Heart left ventricle (tissue), 16 donors: ENCODE results near the gene PACSIN3. TPM values are rescaled to one million over a fixed set of nuclear protein-coding genes. Genes with fewer than 3 reads are reported as not detected.

Experiments used
- ATAC-seq, 4 donors: fragments of 200-7000 bp; cut with Tn5 transposase; one replicate each; pipeline ENCODE4 v1.9.1; 2020 to 2022; ENCODE audit warnings: moderate library complexity in 4 of 4, mild to moderate bottlenecking in 3 of 4, moderate number of reproducible peaks in 1 of 4
- DNase-seq, 5 donors: peaks; one replicate each; pipeline ENCODE4 v3.0.0-alpha.2; 2020
- H3K27ac ChIP-seq, 12 donors: fragments of 200-600 bp; sonication (generic) in 4 of 12; one replicate each; pipeline versions ENCODE4 v1.5.0 to v1.8.0; 2016 to 2022; ENCODE audit warnings: mild to moderate bottlenecking in 2 of 12
- H3K27me3 ChIP-seq, 9 donors: fragments of 200-600 bp; sonication (generic) in 2 of 9; one replicate each; pipeline versions ENCODE4 v1.5.1 to v1.8.0; 2016 to 2022; ENCODE audit warnings: mild to moderate bottlenecking in 3 of 9
- H3K36me3 ChIP-seq, 9 donors: fragments of 200-600 bp; sonication (generic) in 2 of 9; one replicate each; pipeline versions ENCODE4 v1.5.0 to v1.8.0; 2018 to 2022; ENCODE audit warnings: mild to moderate bottlenecking in 2 of 9
- H3K4me1 ChIP-seq, 12 donors: fragments of 200-600 bp; sonication (generic) in 4 of 12; one replicate each; pipeline versions ENCODE4 v1.5.0 to v1.8.0; 2016 to 2022; ENCODE audit warnings: mild to moderate bottlenecking in 3 of 12
- H3K4me3 ChIP-seq, 12 donors: fragments of 200-600 bp; sonication (generic) in 4 of 12; one replicate each; pipeline versions ENCODE4 v1.5.0 to v1.8.0; 2017 to 2022; ENCODE audit warnings: mild to moderate bottlenecking in 9 of 12, moderate library complexity in 4 of 12
- H3K9me3 ChIP-seq, 12 donors: fragments of 200-600 bp; sonication (generic) in 4 of 12; one replicate each; pipeline versions ENCODE4 v1.5.0 to v1.8.0; 2016 to 2022; ENCODE audit warnings: mild to moderate bottlenecking in 1 of 12
- POLR2A ChIP-seq, 2 donors: fragments of 450-650 bp; IDR thresholded peaks; one replicate each; pipeline ENCODE4 v1.6.1; 2017; ENCODE audit warnings: antibody characterized with exemption in 2 of 2, mild to moderate bottlenecking in 2 of 2, moderate library complexity in 2 of 2
- WGBS, 4 donors: extraction: QIAGEN DNeasy Blood & Tissue Kit in 2 of 4; methylation state at CpG; one replicate each; pipeline versions ENCODE4 v1.1.5 to v1.1.7; 2013 to 2018; 5-methylcytosine and 5-hydroxymethylcytosine counted together
- intact Hi-C, 10 donors: fragments of 100-400 bp; cut with DNase I; formaldehyde crosslinking; loops; one replicate each; pipeline versions ENCODE4 v1.11.1 to v1.14.2; 2022
- polyA plus RNA-seq, 2 donors: library from polyadenylated mRNA; stranded (reverse); fragments of 200-250 nt; gene quantifications; one replicate each; pipeline ENCODE4 v1.2.3, GENCODE V29; 2013
- total RNA-seq, 9 donors: library from RNA; depleted of rRNA in 2 of 9; stranded (reverse); fragments of >200 nt in 2 of 9; fragmentation: NEBNext Ultra II Directional in 3 of 9; extraction: Animal tissue kit (Norgen Biotek cat#: 25700) in 3 of 9; gene quantifications; one replicate each; pipeline versions ENCODE4 v1.1.0 to v1.2.4, GENCODE V29; 2016 to 2023
- TF ChIP-seq, protein P1 (sequence below), 12 donors: fragments of 200-600 bp; sonication (generic) in 4 of 12; IDR thresholded peaks; one replicate each; pipeline versions ENCODE4 v1.5.0 to v1.8.0; 2018 to 2022; ENCODE audit warnings: antibody characterized with exemption in 12 of 12, mild to moderate bottlenecking in 5 of 12
- donor health status: ischemic (EF 13 %, LVEDD 7.1; RV severe dilation, severe dysfunction).
- donor health status: healthy with polysubstance abuse.
- donor health status: DM: no; HTN: yes; CAD: no.
- donor health status: DM: no; HTN: no; CAD: no.
- donor health status: ischemic (EF 25% LVEDD 6.9; RV normal size, moderate dysfunction).
- donor health status: ischemic (EF 25% LVEDD 5.7; RV mildly dilated, moderate dysfunction).
- donor health status: healthy.
- donor health status: DM: yes; HTN: yes; CAD: no.
- donor health status: ischemic (EF 35%, LVEDD 5.7; RV mildly dilated, moderate dysfunction).
- donor health status: nonischemic (EF 11% LVEDD 7.7; RV severe dilation, severe dysfunction).
- donor health status: DM: yes; HTN: yes; CAD: no.
- donor health status: PGD.
- donor health status: ischemic (EF 29% LVEDD 5.4; RV normal size, mild dysfunction).
- donor health status: nonischemic (EF 23%, LVEDD 6.1; RV moderate dilation, normal function).

The PACSIN3 gene
- total and polyA plus RNA-seq, 11 donors: 123 to 330 (median 211) TPM

DNA sequence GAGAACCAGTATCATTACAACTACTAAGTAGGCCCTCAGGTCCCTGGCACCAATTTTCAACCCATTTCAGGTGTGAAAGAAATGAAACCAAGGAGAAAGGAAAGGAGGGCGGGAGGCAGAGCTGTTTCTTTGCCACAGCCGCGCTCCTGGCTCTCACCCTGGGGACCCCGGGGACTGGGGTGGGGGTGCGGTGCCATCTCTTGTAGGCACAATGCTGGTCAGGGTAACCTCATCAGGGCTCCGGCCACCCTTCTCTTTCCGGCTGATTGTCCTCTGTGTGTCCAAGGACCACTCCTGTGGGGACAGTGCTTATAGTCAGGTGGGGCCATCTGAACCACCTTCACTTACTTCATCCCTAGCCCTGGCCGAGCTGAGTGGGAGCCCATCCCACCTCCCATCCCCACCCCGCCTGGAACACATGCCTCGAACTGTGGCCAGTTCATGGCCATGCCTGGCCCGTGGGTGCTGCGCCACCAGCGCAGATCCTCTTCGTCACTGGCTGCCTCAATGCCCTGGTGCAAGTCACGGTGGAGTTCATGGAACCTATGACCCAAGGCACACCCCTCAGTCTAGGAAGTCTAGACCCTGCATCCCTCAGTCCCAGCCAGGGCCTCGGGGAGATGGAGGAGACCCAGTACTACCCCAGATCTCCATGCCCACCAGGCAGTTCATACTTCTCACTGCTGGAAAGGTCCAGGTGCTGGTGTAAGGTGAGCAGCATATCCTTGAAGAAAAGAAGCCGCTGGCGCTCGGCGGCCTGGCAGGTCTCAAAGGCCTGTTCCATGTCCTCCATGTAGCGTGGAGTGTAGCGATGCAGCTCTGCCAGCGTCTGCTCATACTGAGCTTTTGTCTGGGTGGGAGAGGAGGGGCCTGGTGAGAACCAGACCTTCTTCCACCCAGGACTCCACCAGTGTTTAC, 7.2 kb downstream of the PACSIN3 start:
- 86 to 95% (median 91%) methylated on average over 9 to 23 of the region's 23 CpGs for WGBS, 4 donors
- ATAC-seq (no peak), DNase-seq (no peak)
- peaks cover 0 to 51% (median 34%) of the 10 kb centered on the region in 9 donors for H3K36me3 ChIP-seq
- no peaks in the 10 kb centered on the region for H3K9me3 ChIP-seq
- no peak overlapping the region for H3K4me3 ChIP-seq
- peak overlapping the region in 11 of 12 donors; percentile 92 to 100 (median 98) for H3K27ac ChIP-seq
- peaks cover 11 to 87% (median 57%) of the 10 kb centered on the region in 12 donors for H3K4me1 ChIP-seq
- intact Hi-C loops: loop anchor here (1.0 to 10.0 kb wide), 9 partner anchors 33 to 246 kb away; partner anchors contain the start of genes NR1H3 (in 5 of the 10), MADD (in 2 of the 10), ACP2 (in 1 of the 10) and DDB2 (in 1 of the 10)
- peaks cover 0 to under 1% (median 0%) of the 10 kb centered on the region in 9 donors for H3K27me3 ChIP-seq
- no peak for TF ChIP-seq POLR2A (IDR thresholded peaks at IDR 0.05)
- TF ChIP-seq, protein P1, sequence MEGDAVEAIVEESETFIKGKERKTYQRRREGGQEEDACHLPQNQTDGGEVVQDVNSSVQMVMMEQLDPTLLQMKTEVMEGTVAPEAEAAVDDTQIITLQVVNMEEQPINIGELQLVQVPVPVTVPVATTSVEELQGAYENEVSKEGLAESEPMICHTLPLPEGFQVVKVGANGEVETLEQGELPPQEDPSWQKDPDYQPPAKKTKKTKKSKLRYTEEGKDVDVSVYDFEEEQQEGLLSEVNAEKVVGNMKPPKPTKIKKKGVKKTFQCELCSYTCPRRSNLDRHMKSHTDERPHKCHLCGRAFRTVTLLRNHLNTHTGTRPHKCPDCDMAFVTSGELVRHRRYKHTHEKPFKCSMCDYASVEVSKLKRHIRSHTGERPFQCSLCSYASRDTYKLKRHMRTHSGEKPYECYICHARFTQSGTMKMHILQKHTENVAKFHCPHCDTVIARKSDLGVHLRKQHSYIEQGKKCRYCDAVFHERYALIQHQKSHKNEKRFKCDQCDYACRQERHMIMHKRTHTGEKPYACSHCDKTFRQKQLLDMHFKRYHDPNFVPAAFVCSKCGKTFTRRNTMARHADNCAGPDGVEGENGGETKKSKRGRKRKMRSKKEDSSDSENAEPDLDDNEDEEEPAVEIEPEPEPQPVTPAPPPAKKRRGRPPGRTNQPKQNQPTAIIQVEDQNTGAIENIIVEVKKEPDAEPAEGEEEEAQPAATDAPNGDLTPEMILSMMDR (IDR thresholded peaks at IDR 0.05): peak in 2 of 12 donors; percentile 18 to 22

DNA sequence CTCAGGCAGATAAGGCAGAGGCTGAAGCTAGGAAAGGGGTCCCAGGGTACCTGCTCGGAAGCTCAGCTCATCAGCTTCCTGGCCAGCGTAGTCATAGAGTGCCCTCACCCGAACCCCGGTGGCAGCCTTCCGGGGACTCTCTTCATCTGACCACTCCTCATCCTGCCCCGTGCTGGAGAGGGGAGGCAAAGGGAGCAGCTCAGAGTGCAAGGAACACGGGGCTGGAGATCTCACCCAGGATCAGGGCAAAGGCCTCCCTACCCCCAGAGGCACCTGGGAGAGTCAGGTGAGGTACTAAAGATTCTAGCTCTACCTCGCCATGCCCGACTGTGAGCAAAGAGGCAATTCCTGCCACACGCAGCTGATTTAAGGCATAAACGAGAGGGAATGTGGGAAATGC, 7.9 kb downstream of the PACSIN3 start:
- peak overlapping the region in 2 of 12 donors; percentile 95 to 98 for H3K4me3 ChIP-seq
- H3K4me1 ChIP-seq: peaks cover 11 to 87% (median 56%) of the 10 kb centered on the region in 12 donors
- H3K36me3 ChIP-seq: peaks cover 0 to 58% (median 40%) of the 10 kb centered on the region in 9 donors
- ATAC-seq: no peak
- TF ChIP-seq, protein P1 (IDR thresholded peaks at IDR 0.05): no peak
- no peak for TF ChIP-seq POLR2A (IDR thresholded peaks at IDR 0.05)
- H3K27ac ChIP-seq: peak overlapping the region; percentile 92 to 100 (median 98)
- WGBS, 4 donors: 71 to 88% (median 80%) methylated on average over 11 of the region's 11 CpGs
- H3K27me3 ChIP-seq: no peaks in the 10 kb centered on the region
- H3K9me3 ChIP-seq: no peaks in the 10 kb centered on the region
- no peak for DNase-seq
- intact Hi-C loops: loop anchor here (1.0 to 10.0 kb wide), 9 partner anchors 34 to 246 kb away; partner anchors contain the start of genes NR1H3 (in 5 of the 10), MADD (in 2 of the 10), ACP2 (in 1 of the 10) and DDB2 (in 1 of the 10)

DNA sequence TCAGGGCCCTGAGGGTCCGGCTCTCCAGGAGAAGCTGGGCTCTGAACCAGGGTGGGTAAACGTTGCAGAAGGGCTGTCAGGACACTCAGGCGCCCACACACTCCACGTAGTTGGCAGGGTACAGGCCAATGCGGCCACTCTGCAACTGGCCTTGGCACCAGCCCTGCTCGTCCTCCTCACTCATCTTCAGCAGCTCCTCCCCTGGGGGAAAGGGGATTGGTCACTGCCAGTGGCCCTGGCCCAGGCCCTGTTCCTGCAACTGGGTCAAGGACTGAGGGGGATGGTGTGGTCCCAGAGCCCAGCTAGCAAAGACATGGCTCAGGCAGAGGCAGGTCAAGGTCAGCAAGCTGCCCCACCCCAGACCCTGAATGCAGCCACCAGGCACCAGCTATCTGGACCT, 8.4 kb downstream of the PACSIN3 start:
- DNase-seq: peak in 3 of 5 donors; percentile 43 to 50 (median 47)
- Histone ChIP-seq H3K36me3 (peaks cover 0 to 63% (median 45%) of the 10 kb centered on the region in 9 donors), H3K27ac (peak overlapping the region; percentile 92 to 100 (median 98)), H3K9me3 (no peaks in the 10 kb centered on the region), H3K4me1 (peaks cover 11 to 87% (median 58%) of the 10 kb centered on the region in 12 donors), H3K27me3 (no peaks in the 10 kb centered on the region), H3K4me3 (peak overlapping the region in 9 of 12 donors; percentile 75 to 100 (median 95))
- intact Hi-C loops: loop anchor here (1.0 to 10.0 kb wide), 14 partner anchors 34 to 247 kb away; partner anchors contain the start of genes NR1H3 (in 5 of the 10), DDB2 (in 3 of the 10), MADD (in 2 of the 10) and ACP2 (in 1 of the 10)
- 14 to 36% (median 25%) methylated on average over 6 of the region's 6 CpGs for WGBS, 4 donors
- peak; percentile 2 to 19 (median 8) for ATAC-seq
- TF ChIP-seq, protein P1 (IDR thresholded peaks at IDR 0.05): no peak
- TF ChIP-seq POLR2A (IDR thresholded peaks at IDR 0.05): no peak
